ENCODE measurements around the gene SNED1.

The SNED1 gene

GRCh38 chr2:241006412-241006811, 8.0 kb downstream of the SNED1 start:
- DNase-seq (ENCODE audit: low read depth): no peak

GRCh38 chr2:241007111-241007510, 8.7 kb downstream of the SNED1 start:
- DNase-seq (ENCODE audit: low read depth): no peak

GRCh38 chr2:241007880-241008710, 9.7 kb downstream of the SNED1 start:
- no peak for DNase-seq (ENCODE audit: low read depth)

GRCh38 chr2:241008711-241009121, 10.3 kb downstream of the SNED1 start:
- DNase-seq (ENCODE audit: low read depth): no peak

GRCh38 chr2:241009191-241009590, 10.8 kb downstream of the SNED1 start:
- DNase-seq (ENCODE audit: low read depth): no peak

- DNase-seq (ENCODE audit: low read depth): peak; percentile 45
Observed at GRCh38 chr2:241009601-241010530, 11.4 kb downstream of the SNED1 start.

GRCh38 chr2:241010531-241011295, 12.3 kb downstream of the SNED1 start:
- no peak for DNase-seq (ENCODE audit: low read depth)

GRCh38 chr2:241011296-241011600, 12.8 kb downstream of the SNED1 start:
- no peak for DNase-seq (ENCODE audit: low read depth)

GRCh38 chr2:241011751-241012510, 13.5 kb downstream of the SNED1 start:
- DNase-seq (ENCODE audit: low read depth): no peak

GRCh38 chr2:241014224-241014623, 15.8 kb downstream of the SNED1 start:
- DNase-seq (ENCODE audit: low read depth): no peak

GRCh38 chr2:241014764-241015163, 16.3 kb downstream of the SNED1 start:
- no peak for DNase-seq (ENCODE audit: low read depth)

GRCh38 chr2:241015439-241015838, 17.0 kb downstream of the SNED1 start:
- DNase-seq (ENCODE audit: low read depth): no peak

GRCh38 chr2:241017228-241017940, 19.0 kb downstream of the SNED1 start:
- DNase-seq (ENCODE audit: low read depth): no peak

GRCh38 chr2:241018051-241018891, 19.9 kb downstream of the SNED1 start:
- no peak for DNase-seq (ENCODE audit: low read depth)

GRCh38 chr2:241019441-241020139, 21.2 kb downstream of the SNED1 start:
- DNase-seq (ENCODE audit: low read depth): no peak

- no peak for DNase-seq (ENCODE audit: low read depth)
Observed at GRCh38 chr2:241020201-241020600, 21.8 kb downstream of the SNED1 start.

- no peak for DNase-seq (ENCODE audit: low read depth)
Observed at GRCh38 chr2:241020629-241021190, 22.3 kb downstream of the SNED1 start.

- no peak for DNase-seq (ENCODE audit: low read depth)
Observed at GRCh38 chr2:241025639-241026038, 27.2 kb downstream of the SNED1 start.
